ENCODE data around the gene ARNT2.

Gene ARNT2

DNA sequence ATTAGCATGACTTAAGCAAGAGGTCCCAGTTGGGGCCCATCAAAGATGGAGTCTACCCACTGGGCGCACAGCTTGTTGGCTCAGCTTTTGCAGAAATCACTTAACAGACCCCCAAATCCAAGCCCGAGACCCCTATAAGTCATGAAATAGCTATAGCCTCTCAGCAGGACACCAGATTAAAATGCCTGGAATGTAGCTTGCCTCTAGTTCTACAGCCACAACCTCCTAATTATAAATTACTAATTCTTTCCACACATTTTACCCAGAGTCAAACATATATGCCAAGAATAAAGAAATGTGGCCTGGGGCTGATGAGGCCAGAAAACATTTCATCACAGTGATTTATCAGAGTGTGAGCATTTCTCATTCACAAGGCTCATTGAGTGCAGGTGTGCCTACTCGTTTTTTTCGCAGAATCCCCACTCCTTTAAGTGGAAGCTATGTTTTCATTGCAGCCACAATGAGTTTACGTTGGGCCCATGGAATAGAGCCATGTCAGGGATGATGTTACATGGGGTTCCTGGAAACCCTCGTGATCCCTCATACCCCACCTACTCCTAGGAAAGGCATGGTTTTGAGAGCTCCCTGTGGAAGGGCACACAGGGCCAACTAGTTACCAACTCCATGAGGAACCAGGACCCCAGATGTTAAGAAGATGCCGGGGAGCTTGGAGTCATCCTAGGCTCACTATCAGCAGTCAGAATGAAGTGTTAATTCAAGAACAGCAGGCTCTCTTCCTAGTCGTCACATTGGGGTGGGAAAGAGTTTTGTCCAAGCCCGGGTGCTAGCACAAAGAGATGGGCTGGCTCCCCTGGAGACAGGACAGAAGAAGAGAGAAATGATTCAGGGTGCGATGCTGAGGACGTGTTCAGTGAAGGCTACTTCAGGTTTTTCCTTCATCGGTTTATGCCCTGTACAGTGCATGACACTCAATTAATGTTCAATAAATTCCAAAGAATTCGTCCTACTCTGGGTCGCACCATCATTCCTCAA lies 200.7 kb downstream of the ARNT2 start:
- DNase-seq, result no peak

DNA sequence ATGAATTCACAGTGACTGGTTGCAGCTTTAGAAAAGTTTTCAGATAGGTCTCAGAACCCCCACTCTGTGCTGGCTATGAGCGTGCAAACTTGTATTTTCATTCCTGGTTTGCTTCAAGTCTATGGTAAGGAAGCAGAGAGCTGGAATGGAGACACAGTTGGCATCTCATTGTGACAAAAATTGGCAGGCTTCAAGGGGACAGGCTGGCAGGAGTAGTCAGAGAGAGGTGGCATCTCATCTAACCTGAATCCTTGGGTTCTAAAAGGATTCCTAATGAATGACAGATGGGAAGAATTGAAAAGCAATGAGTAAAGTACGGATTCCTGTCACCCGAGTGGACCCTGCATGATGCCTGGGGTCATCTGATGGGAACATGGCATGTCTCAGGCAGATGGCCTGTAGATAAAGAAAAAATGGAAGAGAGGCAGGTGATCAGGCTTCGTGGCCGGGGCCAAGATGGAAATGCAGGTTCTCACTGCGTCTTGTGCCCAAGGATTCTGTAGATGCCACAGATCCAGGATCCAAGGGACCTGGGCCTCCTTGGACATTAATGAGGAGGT lies 201.5 kb downstream of the ARNT2 start:
- DNase-seq, result no peak

DNA sequence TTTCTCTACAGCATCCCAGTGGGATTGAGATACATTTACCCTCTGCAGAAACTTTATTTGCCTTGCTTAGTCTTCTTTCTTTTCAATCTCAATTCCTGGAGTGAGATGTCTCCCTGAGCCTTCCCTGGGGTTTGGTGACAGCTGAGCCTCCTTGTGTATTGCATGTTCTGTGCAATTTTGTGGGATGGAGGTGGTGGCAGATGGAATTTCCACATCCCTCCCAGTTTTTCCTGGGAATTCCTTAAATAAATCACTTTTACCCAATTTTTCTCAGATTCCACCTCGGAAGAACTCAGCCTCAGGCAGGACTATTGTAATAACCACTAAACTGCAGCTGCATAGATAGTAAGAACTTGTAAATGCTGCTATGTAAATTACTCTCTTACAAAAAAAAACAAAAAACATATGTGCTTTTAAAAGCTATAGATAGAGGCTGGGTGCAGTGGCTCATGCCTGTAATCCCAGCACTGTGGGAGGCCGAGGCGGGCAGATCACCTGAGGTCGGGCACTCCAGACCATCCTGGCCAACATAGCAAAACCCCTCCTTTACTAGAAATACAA lies 202.4 kb downstream of the ARNT2 start:
- no peak for DNase-seq

DNA sequence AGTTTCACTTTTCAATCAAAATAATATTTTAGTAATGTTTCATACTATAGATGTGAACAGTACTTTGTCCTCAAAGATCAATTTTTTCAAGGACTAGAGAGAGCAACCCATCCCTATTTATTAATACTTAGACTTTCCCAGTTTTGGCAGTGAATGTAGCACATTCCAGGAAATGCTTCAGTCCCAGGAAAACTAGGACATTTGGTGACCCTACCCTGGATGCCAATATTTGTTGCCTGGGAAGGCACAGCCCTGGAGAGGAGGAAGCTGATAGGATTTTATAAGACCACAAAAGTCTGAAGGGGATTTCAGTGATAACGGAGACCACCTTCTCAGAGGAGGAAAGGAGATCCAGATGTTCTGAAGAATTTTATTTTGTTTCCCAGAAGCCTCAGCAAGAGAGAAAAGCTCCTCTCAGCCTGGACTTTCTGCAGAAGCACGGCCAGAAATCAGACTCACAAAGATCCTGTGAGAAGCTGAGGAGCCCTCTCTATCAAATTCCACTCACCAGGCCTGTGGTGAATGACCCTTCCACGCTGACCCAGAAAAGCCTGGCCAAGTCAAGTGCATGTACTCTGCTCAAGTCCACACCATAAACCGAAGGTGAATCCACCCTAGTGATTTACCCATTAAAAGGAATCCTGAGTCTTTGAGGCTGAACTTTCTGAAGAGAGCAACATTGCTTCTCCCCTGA lies 203.3 kb downstream of the ARNT2 start:
- no peak for DNase-seq

DNA sequence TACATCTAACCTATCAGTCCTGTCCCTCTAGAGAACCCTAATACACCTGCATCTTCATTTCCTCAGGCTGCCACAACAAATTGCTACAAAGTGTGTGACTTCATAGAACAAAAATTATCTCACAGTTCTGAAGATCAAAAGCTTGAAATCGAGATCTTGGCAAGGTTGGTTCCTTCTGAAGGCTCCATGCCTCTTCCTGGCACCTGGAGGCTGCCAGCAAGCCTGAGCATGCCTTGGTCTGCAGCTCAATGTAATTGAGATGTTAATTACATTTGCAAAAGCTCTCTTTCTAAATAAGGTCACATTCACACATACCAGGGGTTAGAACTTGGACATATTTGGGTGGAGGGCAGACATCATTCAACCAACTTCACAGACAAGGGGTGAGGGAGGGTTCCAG lies 204.5 kb downstream of the ARNT2 start:
- peak; percentile 75 for DNase-seq

DNA sequence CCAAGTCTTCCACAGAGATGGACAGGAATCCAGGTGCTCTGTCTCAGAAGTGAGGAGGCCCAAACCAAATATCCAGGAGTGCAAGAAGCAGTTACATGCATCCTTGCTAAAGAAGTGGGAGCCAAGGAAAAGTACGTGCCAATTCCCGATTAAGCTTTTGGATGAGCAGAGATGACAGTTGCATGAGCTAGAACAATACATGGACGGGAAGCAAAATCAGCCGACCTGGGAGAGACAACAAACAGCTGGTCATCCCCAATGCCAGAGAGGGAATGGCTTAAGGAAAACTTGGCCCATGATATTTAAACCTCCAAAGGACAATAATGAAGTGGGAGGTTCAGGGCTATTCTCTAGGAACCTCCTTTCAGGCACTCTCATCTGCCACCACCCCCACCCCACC lies 204.9 kb downstream of the ARNT2 start:
- DNase-seq, result no peak

DNA sequence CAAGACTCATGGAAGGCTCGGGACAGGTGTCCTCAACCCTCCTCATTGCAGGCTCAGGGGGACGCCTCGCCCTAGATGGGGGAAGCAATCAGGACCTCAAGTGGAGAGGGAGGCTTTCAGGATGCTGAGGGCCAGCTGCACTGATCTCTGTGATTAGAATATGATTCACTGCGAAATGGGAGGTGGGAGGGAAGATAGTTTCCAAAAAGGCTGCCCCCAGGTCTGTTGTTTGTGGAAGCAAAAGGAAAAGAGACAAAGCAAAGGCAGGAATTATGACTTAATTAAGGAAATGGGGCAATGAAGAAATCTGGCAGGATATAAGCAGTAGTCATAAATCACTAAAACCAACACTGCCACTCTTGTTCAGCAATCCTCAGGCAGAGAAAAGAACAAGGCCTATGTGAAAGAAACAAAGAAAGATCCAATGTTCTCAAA lies 205.3 kb downstream of the ARNT2 start:
- DNase-seq, result peak; percentile 91

DNA sequence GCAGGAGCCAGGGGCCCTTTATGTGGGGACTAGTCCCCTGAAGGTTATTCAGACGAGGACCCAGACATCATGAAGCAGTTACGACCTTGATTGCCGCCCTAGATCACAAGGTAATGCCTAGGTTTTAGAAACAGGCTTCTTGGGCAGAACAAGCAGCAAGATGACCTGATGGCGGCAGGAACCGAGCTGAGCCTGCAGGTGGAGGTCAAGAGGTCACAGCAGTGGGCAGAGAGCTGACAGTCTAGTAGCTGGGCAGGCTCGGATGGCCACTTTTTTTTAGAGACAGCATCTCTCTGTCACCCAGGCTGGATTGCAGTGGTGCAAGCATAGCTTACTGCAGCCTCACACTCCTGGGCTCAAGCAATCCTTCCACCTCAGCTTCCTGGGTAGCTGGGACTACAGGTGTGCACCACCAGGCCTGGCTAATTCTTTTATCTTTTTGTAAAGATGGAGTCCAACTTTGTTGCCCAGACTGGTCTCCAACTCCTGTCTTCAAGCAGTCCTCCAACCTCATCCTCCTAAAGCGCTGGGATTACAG lies 207.4 kb downstream of the ARNT2 start:
- no peak for DNase-seq

DNA sequence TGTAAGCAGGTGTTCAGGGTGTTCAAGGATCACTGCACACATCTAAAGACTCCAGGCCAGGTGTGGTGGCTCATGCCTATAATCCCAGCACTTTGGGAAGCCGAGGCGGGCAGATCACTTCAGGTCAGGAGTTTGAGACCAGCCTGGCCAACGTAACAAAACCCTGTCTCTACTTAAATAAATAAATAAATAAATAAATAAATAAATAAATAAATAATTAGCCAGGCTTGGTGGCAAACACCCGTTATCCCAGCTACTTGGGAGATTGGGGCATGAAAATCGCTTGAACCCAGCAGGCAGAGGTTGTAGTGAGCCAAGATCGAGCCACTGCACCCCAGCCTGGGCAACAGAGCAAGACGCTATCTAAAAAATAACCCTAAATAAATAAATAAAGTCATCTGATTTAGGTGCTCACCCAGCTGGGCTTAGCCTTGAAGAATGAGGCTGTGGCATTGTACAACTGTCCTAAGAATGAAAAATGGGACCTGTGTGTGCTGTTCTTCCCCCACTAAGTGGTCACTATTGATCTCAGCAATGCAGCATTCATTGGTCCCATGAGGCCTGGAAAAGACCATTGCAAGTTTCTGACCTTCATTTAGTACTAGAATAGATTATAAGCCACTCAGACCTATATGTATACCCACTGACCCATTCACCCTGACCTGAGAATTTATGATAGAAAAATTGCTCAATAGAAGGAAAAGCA lies 208.1 kb downstream of the ARNT2 start:
- DNase-seq, result peak; percentile 65

DNA sequence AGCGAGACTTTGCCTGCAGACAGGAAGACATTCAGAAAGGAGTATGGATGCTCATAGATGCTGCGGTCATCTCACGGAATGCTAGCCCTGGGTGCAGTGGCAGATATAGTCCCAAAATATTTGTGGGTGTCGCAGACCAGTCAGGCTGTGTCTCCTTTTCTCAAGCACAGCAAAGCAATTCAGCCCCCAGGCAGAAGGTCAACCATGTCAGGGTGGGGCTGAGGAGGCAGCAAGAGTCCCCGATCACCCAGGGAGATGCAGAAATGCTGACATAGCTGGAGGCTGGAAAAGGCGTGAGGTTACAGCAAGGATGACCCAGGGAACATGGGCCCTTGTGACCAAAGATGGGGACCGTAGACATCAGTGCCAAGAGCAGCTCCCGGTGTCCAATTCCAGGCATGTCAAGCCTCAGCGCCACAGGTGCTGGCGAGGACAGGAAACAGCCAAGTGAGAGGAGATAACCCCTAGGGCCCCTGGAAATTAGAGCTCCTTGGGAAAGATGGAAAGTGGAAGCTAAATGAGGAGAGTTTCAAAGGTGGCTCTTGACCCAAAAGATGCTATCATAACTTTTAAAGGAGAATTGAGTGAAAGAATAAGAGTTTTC lies 209.7 kb downstream of the ARNT2 start:
- DNase-seq, result no peak

DNA sequence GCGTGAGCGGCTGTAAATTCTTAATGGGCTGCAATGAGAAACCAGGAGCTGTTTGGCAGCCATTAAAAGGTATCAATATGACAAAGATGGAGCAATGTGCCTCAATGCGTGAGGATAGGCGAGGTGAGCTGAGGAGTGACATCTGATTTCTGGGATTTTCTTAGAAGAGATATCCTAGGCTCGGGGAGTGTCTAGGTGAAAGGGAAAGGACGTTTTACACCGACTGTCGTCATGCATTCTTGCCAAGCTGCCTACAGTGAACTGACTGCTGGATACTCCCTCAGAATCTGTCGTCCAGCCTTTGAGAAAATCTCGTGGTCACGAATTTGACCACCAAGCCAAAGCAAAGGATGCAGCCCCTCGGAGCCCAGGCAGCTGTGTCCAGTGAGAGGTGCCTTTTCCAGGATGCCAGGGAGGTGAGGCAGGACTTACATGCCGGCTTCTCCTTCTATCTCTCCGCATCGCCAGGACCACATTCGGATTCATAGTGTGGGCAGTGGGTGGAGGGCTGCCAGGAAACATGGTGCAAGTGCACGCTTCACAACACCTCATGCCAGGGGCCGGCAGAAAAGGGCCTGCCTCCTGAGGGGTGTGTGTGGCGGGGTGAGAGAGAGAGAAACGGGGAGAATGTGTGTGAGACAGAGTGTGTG lies 210.7 kb downstream of the ARNT2 start:
- no peak for DNase-seq

DNA sequence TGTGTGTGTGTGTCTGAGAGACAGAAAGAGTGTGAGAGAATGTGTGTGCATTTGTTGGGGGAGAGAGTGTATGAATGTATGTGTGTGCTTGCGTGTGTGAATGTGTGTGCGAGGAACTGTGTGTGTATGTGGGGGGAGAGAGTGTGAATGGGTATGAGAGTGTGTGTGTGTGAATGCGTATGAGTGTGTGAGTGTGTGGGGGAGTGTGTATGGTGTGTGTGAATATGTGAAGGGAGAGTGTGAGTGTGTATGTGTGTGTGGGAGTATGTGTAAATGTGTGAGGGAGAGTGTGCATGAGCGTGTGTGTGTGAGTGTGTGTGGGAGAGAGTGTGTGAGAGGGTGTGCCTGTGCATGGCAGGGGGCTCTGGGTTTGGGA lies 211.2 kb downstream of the ARNT2 start:
- DNase-seq, result no peak

DNA sequence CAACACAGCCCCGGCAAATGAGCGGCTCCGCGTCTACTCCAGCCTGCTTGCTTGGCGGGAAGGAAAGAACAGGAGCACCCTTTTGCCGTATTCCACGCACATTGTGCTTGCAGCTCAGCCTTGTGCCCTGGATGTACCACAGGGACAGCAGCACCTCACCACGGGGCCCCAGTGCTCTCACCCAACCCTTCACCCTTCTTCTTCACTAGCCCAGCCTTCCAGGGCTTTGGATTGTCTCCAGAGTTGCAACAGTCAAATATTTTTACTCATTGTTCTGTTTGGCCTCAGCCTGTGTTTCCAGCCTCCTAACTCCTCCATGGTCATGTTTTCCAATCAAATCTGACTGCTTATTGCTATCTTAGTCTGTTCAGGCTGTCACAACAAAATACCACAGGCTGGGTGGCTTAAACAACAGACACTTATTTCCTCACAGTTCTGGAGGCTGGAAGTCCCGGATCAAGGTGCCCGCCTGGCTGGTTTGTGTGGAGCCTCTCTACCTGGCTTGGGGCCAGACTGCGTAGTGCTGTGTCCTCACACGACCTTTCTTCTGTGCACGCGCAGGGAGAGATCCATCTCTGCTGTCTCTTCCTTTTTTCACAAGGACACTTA lies 211.7 kb downstream of the ARNT2 start:
- DNase-seq, result peak; percentile 68

DNA sequence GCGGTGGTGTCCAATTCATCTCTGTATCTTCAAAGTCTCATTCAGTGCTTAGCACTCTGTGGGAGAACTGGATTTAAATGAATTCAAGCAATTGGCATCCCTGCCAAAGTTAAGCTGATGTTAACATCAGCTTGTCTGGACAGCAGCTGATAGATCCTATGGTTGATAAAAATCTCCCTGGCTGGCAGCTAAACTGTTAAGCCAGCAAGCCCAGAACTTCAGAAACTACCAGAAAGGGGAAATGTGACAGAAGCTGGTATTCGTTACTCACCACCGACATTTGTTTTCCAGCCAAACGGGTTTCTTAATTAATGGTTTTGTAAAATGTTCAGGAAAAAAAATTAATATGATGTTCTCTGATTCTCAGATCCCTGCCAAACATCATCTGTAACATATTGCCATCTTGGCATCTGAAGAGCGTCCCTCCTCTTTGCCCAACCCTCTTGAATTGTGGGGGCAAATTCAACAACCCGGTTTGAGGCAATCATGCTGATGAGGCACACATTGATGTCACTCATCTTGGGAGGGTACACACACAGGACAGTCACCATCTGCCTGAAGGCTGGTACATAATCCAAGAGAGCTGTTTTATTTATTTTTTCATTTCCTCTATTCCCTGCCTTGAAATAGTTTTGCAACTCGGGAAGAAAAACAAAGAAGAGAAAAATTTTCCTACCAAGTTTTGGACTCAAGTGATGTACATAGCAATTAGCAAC lies 214.7 kb downstream of the ARNT2 start:
- DNase-seq, result no peak

DNA sequence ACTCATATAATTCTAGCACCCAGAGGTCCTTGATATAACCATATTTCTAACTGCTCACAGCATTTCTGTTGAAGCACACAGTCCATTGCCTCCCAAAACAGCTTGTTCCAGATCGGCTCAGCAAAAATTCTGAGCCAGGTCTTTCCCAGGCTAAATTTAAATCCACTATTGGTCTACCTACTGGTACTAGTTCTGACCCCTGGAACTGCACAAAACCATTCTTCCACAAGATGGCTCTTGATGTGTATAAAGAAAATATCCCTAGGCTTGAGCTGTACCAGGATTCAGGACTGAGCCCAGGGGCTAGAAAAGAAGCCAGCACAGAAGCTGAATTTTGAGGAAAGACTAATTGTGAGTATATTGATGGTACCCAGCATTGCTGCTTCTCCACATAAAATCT lies 215.5 kb downstream of the ARNT2 start:
- peak; percentile 2 for DNase-seq

DNA sequence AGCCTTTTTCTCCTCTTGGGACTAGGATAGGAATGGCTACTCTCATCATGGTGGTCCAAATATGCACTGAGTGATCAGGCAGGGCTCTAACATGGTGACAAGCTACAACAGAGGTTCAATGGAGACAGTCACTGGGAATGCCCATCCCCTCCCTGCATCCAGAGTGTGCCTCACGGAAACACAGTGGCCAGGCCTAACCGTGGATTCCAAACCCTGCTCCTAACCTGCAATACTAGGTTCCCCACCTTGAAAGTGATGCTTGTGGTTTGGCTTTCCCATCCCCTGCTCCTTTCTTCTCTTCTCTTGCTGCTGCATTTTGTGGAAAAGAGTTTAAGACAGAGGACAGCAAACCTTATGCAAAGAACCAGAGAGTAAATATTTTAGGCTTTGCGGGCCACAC lies 216.0 kb downstream of the ARNT2 start:
- DNase-seq, result no peak

DNA sequence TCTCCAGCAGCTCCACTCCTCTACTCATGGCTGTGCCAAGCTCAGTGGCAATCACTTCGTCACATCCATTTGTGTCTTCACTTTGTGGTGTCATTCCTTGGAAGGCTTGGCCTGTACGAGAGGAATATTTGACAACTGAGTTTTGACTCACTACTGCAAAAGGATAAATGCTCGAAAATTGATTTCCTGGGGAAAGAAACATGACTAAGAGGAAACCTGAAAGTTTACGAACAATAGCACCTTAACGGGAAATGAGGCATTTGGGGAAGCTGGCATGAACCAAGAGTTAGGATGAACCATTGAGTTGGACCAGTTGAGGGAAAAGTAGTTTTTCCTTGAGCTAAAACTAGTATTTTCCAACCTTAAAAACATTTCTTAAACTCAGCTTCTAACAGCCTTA lies 216.7 kb downstream of the ARNT2 start:
- DNase-seq, result no peak

DNA sequence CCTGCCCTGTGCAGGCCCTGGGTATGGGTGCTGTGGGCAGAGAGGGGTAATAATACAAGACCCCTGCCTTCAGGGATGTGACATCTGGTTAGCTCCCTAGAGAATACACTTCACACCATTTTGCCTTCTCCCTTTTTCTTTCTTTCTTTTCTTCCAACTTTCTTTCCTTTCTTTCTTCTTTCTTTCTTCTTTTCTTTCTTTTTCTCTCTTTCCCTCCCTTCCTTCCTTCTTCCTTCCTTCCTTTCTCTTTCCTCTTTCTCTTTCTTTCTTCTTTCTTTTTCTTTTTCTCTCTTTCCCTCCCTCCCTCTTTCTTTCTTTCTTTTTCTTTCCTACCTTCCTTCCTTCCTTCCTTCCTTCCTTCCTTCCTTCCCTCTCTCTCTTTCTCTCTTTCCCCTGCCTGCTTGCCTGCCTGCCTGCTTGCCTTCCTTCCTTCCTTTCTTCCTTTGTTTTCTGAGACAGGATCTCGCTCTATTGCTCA lies 222.5 kb downstream of the ARNT2 start:
- no peak for DNase-seq

DNA sequence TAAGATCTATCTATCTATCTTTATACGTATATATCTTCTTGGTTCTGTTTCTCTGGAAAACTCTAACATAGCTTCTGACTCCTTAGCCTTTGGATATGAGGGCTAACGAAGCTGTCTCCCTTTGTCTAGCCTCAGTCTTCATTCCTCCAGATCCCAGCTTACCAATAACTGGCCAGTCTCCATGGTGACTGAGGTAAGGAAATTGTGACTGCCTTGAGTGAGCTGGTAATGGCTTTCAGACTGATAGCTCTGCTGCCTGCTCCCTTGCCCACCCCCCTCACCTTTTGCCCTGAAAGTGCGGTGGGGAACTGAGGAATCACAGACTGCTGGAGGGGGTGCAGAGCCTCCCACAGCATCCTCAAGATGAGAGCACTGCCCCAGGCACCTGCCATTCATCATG lies 225.2 kb downstream of the ARNT2 start:
- no peak for DNase-seq

DNA sequence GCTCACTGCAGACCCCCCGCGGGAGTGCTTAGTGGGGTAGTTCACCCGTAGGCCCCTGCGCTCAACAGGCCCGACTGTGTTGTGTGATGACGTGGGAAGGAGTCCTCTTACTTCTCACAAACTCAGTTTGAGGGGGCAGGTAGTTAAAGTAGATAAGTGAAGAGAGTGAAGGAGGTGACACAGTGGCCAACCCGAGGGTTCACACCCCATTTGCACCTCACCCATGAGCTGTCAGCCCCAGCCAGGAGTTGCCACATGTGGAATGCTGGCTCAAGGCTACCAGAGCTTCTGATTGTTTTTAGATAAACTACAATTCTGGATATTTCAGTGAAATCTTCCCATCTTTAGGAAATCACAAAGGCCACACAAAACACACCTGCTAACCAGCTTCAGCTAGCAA lies 226.8 kb downstream of the ARNT2 start:
- no peak for DNase-seq
